Duodenal mucosa (tissue), 2 donors: ENCODE results near the gene PIP4K2B.
A peak's percentile ranks its signal among the peaks of the same experiment; 100 is the strongest.

Experiments used
- H3K27ac ChIP-seq: one replicate; pipeline ENCODE4 v1.7.0; 2013; ENCODE audit warnings: low read depth, low read length
- H3K27me3 ChIP-seq, 2 donors: one replicate each; pipeline ENCODE4 v1.7.0; 2013; ENCODE audit warnings: low read length in 2 of 2, control low read depth in 1 of 2; ENCODE audit not compliant: insufficient read depth in 2 of 2, control insufficient read depth in 1 of 2
- H3K36me3 ChIP-seq, 2 donors: one replicate each; pipeline ENCODE4 v1.7.0; 2013; ENCODE audit warnings: low read length in 2 of 2, control low read depth in 1 of 2; ENCODE audit not compliant: insufficient read depth in 2 of 2, control insufficient read depth in 1 of 2
- H3K4me1 ChIP-seq, 2 donors: one replicate each; pipeline ENCODE4 v1.7.0; 2013; ENCODE audit warnings: low read length in 2 of 2, control low read depth in 1 of 2; ENCODE audit not compliant: insufficient read depth in 2 of 2, control insufficient read depth in 1 of 2
- H3K4me3 ChIP-seq, 2 donors: one replicate each; pipeline ENCODE4 v1.7.0; 2013; ENCODE audit warnings: low read length in 2 of 2, low read depth in 1 of 2
- H3K9ac ChIP-seq, 2 donors: one replicate each; pipeline ENCODE4 v1.7.0; 2013; ENCODE audit warnings: low read length in 2 of 2, low read depth in 1 of 2
- H3K9me3 ChIP-seq, 2 donors: one replicate each; pipeline ENCODE4 v1.7.0; 2013; ENCODE audit warnings: low read length in 2 of 2, control low read depth in 1 of 2; ENCODE audit not compliant: control insufficient read depth in 1 of 2

Gene PIP4K2B

GRCh38 chr17:38720941-38721340, 78.4 kb downstream of the PIP4K2B start:
- Histone ChIP-seq H3K9me3 (no peaks in the 10 kb centered on the region), H3K4me3 (no peak overlapping the region), H3K4me1 (peaks cover 27% of the 10 kb centered on the region in 2 donors), H3K36me3 (peaks cover 31 to 47% of the 10 kb centered on the region in 2 donors), H3K9ac (no peak overlapping the region), H3K27ac (no peak overlapping the region), H3K27me3 (no peaks in the 10 kb centered on the region)

GRCh38 chr17:38719943-38720641, 79.3 kb downstream of the PIP4K2B start:
- Histone ChIP-seq H3K4me1 (peaks cover 18 to 19% of the 10 kb centered on the region in 2 donors), H3K9ac (no peak overlapping the region), H3K9me3 (no peaks in the 10 kb centered on the region), H3K4me3 (no peak overlapping the region), H3K27me3 (no peaks in the 10 kb centered on the region), H3K36me3 (peaks cover 33 to 56% of the 10 kb centered on the region in 2 donors), H3K27ac (no peak overlapping the region)

- peak overlapping the region in 1 of 2 donors; percentile 4 for H3K9ac ChIP-seq
- peaks cover 11 to 12% of the 10 kb centered on the region in 2 donors for H3K4me1 ChIP-seq
- no peaks in the 10 kb centered on the region for H3K9me3 ChIP-seq
- H3K36me3 ChIP-seq, result peaks cover 30 to 61% of the 10 kb centered on the region in 2 donors
- no peaks in the 10 kb centered on the region for H3K27me3 ChIP-seq
- H3K4me3 ChIP-seq, result peak overlapping the region in 1 of 2 donors; percentile 1
- no peak overlapping the region for H3K27ac ChIP-seq
Observed at GRCh38 chr17:38719289-38719942, 79.9 kb downstream of the PIP4K2B start.

GRCh38 chr17:38717139-38717745, 82.1 kb downstream of the PIP4K2B start:
- Histone ChIP-seq H3K9me3 (no peaks in the 10 kb centered on the region), H3K9ac (no peak overlapping the region), H3K27me3 (no peaks in the 10 kb centered on the region), H3K27ac (no peak overlapping the region), H3K4me1 (peaks cover 9% of the 10 kb centered on the region in 2 donors), H3K36me3 (peaks cover 38 to 78% of the 10 kb centered on the region in 2 donors), H3K4me3 (no peak overlapping the region)

- no peak overlapping the region for H3K9ac ChIP-seq
- H3K4me1 ChIP-seq, result peaks cover 9% of the 10 kb centered on the region in 2 donors
- peaks cover 36 to 84% of the 10 kb centered on the region in 2 donors for H3K36me3 ChIP-seq
- H3K27me3 ChIP-seq, result no peaks in the 10 kb centered on the region
- no peaks in the 10 kb centered on the region for H3K9me3 ChIP-seq
- no peak overlapping the region for H3K4me3 ChIP-seq
- no peak overlapping the region for H3K27ac ChIP-seq
Observed at GRCh38 chr17:38716368-38717005, 82.9 kb downstream of the PIP4K2B start.
